Measurements from ENCODE around the gene PLAAT3.

DNA sequence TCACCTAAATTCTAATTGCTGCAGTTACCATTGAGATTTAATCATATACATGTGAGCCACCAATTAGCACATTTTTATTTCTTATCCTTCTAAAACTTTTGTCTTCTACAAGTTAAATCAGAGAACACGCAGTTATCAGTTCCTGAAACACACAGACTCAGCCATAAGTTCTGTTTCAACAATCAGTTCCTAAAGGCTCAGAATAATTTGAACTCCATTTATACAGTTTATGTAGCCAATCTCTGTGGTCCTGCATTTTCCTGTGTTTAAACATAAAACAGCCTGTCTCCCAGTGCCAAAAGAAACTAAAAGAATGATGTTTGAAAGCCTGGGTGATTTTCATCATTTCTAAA lies 2.9 kb downstream of the PLAAT3 start:
- TF ChIP-seq POLR2AphosphoS5 (IDR thresholded peaks at IDR 0.05; ENCODE audit: borderline replicate concordance, low read depth, low read length), result no peak
- TF ChIP-seq EZH2 (IDR thresholded peaks at IDR 0.05), result no peak
